Nephron progenitor cell (in vitro differentiated cells): ENCODE results near the gene EIF4A3.

ENCODE experiments used
- DNase-seq: peaks from one replicate; pipeline ENCODE4 v3.0.0; 2021
- H3K27ac Mint-ChIP-seq: 2 replicates; pipeline ENCODE4 v1.8.0; 2021; ENCODE audit warnings: mild to moderate bottlenecking, moderate library complexity, mixed read lengths
- H3K27me3 Mint-ChIP-seq: 2 replicates; pipeline ENCODE4 v1.8.0; 2021; ENCODE audit warnings: mild to moderate bottlenecking, low read depth, mixed read lengths; ENCODE audit not compliant: poor library complexity
- H3K36me3 Mint-ChIP-seq: 2 replicates; pipeline ENCODE4 v1.8.0; 2021; ENCODE audit warnings: low read depth, mixed read lengths
- H3K4me1 Mint-ChIP-seq: 2 replicates; pipeline ENCODE4 v1.8.0; 2021; ENCODE audit warnings: mixed read lengths
- H3K4me3 Mint-ChIP-seq: 2 replicates; pipeline ENCODE4 v1.8.0; 2021; ENCODE audit warnings: mild to moderate bottlenecking, moderate library complexity, mixed read lengths
- H3K9me3 Mint-ChIP-seq: 2 replicates; pipeline ENCODE4 v1.8.0; 2021; ENCODE audit warnings: mild to moderate bottlenecking, moderate library complexity, mixed read lengths
- TF ChIP-seq, protein P1 (sequence below): fragments of 200-600 bp; sonication (generic); IDR thresholded peaks from 2 replicates; pipeline ENCODE4 v1.5.0; 2021; ENCODE audit warnings: antibody characterized with exemption

Gene EIF4A3

DNA sequence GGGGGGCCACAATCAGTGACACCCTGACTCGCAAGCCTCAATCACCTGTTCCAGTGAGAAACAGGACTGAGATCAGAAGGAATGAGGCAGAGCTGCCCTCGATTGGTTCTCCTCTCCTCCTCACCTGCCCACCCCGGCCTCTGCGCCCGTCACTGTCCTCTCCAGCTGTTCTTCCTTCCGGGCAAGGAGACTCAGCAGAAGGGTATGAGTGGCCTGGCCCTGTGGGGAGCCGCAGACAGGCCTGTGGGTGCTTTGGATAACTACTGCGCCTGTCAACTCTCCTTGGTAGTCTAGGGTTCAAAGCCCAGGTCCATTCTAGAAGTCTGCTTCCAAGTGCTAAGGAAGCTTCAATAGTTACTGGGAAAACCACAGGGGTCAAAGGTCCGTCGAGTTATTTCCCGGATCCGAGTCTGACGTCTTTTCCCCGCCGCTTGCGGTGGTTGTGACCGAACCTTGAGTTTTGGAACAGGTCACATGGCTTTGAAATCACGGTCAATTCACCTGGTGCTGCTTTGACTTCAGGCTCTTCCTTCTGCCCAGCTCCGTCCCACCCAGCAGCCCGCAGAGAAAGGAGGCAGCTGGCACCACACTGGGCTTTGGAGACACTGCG is 31.2 kb upstream of the EIF4A3 start:
- no peaks in the 10 kb centered on the region for H3K9me3 Mint-ChIP-seq
- H3K27me3 Mint-ChIP-seq, result peaks cover 2% of the 10 kb centered on the region
- peaks cover 17% of the 10 kb centered on the region for H3K4me1 Mint-ChIP-seq
- no peak overlapping the region for H3K27ac Mint-ChIP-seq
- DNase-seq, result no peak
- no peaks in the 10 kb centered on the region for H3K36me3 Mint-ChIP-seq
- H3K4me3 Mint-ChIP-seq, result no peak overlapping the region
- TF ChIP-seq, protein P1, sequence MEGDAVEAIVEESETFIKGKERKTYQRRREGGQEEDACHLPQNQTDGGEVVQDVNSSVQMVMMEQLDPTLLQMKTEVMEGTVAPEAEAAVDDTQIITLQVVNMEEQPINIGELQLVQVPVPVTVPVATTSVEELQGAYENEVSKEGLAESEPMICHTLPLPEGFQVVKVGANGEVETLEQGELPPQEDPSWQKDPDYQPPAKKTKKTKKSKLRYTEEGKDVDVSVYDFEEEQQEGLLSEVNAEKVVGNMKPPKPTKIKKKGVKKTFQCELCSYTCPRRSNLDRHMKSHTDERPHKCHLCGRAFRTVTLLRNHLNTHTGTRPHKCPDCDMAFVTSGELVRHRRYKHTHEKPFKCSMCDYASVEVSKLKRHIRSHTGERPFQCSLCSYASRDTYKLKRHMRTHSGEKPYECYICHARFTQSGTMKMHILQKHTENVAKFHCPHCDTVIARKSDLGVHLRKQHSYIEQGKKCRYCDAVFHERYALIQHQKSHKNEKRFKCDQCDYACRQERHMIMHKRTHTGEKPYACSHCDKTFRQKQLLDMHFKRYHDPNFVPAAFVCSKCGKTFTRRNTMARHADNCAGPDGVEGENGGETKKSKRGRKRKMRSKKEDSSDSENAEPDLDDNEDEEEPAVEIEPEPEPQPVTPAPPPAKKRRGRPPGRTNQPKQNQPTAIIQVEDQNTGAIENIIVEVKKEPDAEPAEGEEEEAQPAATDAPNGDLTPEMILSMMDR, result no peak

GRCh38 chr17:80176757-80177156 is 29.8 kb upstream of the EIF4A3 start:
- no peak overlapping the region for H3K27ac Mint-ChIP-seq
- H3K36me3 Mint-ChIP-seq, result no peaks in the 10 kb centered on the region
- TF ChIP-seq, protein P1, result no peak
- peaks cover 2% of the 10 kb centered on the region for H3K27me3 Mint-ChIP-seq
- H3K9me3 Mint-ChIP-seq, result no peaks in the 10 kb centered on the region
- no peak for DNase-seq
- H3K4me3 Mint-ChIP-seq, result no peak overlapping the region
- H3K4me1 Mint-ChIP-seq, result peaks cover 14% of the 10 kb centered on the region

DNA sequence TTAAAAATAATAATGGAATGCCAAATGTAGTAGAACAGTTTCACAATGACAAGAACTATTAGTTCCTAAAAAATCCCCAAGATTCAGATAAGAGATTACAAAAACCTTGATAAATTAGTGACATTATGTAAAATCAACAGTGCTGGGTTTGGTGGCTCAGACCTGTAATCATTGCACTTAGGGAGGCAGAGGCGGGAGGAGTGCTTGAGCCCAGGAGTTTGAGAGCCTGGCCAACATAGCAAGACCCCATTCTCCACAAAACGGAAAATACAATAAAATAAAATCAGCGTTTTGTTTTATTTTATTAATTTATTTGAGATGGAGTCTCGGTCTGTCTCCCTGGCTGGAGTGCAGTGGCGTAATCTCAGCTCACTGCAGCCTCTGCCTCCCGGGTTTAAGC is 27.0 kb upstream of the EIF4A3 start:
- peaks cover under 1% of the 10 kb centered on the region for H3K27me3 Mint-ChIP-seq
- no peak for DNase-seq
- no peaks in the 10 kb centered on the region for H3K9me3 Mint-ChIP-seq
- peaks cover 23% of the 10 kb centered on the region for H3K4me1 Mint-ChIP-seq
- no peak overlapping the region for H3K27ac Mint-ChIP-seq
- TF ChIP-seq, protein P1, result no peak
- no peaks in the 10 kb centered on the region for H3K36me3 Mint-ChIP-seq
- no peak overlapping the region for H3K4me3 Mint-ChIP-seq

DNA sequence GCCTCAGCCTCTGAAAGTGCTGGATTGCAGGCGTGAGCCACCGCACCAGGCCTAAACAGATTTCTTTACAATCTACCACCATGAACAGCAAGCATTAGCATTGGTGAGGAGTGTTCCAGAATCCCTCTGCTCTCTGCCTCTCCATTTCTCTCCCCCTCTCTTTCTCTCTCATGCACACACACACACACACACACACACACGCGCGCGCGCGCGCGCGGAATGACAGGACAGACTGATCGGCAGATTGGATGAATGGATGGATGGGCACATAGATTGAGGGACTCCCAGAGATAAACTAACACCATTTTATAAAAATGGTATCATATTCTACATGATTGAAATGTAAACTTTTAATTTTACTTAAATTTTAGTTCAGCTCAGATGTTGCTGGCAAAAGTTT is 26.2 kb upstream of the EIF4A3 start:
- Mint-ChIP-seq H3K4me1 (peaks cover 30% of the 10 kb centered on the region), H3K27me3 (no peaks in the 10 kb centered on the region), H3K36me3 (no peaks in the 10 kb centered on the region), H3K9me3 (no peaks in the 10 kb centered on the region), H3K27ac (no peak overlapping the region), H3K4me3 (no peak overlapping the region)
- TF ChIP-seq, protein P1, result no peak
- DNase-seq, result no peak

- Mint-ChIP-seq H3K27me3 (no peaks in the 10 kb centered on the region), H3K9me3 (no peaks in the 10 kb centered on the region), H3K27ac (no peak overlapping the region), H3K4me3 (no peak overlapping the region), H3K36me3 (no peaks in the 10 kb centered on the region), H3K4me1 (peaks cover 27% of the 10 kb centered on the region)
- TF ChIP-seq, protein P1, result no peak
- no peak for DNase-seq
Observed at GRCh38 chr17:80171681-80172080, 24.8 kb upstream of the EIF4A3 start.

- Mint-ChIP-seq H3K9me3 (no peaks in the 10 kb centered on the region), H3K27me3 (no peaks in the 10 kb centered on the region), H3K36me3 (no peaks in the 10 kb centered on the region), H3K4me1 (peaks cover 21% of the 10 kb centered on the region), H3K4me3 (no peak within 1 kb of the TSS), H3K27ac (no peak within 1 kb of the TSS)
- DNase-seq, result no peak
- TF ChIP-seq, protein P1, result no peak
Observed at GRCh38 chr17:80169784-80170500, 23.0 kb upstream of the EIF4A3 start, which contains the start of gene CARD14. TSS of gene CARD14 (plus strand) at chr17:80170030. CDS start at chr17:80181439, 11,409 bp downstream.
